ENCODE results near the gene MPP3.
"Not testable (repeated sequence)": the region's sequence is repeated elsewhere in the genome, so short reads cannot be mapped to it uniquely, and the experiment has no call there.

MPP3 gene

DNA sequence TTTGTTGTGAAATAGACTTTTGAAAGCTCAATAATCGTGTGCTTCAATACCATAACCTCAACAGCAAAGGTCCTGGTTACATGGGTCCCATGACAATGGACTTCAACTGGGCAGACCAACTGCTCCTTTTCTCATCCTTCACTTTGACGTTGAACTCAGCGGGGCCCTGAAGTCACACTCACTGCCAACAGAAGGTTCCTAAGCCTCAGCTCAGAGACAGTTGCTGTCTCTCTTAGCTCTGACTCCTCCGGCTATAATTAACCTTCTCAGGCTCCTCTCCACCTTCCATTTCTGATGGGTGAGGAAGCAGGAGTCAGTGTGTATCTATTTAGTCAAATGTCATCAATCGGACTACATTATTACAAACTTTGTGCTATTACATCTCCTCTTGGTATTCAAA, 23.8 kb downstream of the MPP3 start:
- DNase-seq: no peak

DNA sequence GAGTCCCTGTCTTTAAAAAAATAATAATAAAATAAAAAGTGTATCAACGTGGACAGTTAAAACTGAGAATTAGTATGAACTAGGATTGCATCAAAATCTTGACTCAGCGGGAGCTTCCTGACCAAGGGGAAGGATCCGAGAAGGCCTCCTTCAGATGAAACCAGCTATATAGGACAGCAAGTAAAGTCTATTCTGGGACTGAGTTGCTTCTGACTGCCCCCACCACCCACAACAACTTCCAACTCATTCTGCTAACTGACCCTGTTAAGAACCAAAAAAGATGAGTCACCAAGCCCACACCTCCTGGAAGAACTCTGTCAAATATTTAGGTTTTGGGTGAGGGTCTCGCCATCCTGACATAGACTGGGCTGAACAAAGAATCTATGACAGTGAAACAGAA, 24.9 kb downstream of the MPP3 start:
- DNase-seq: no peak

DNA sequence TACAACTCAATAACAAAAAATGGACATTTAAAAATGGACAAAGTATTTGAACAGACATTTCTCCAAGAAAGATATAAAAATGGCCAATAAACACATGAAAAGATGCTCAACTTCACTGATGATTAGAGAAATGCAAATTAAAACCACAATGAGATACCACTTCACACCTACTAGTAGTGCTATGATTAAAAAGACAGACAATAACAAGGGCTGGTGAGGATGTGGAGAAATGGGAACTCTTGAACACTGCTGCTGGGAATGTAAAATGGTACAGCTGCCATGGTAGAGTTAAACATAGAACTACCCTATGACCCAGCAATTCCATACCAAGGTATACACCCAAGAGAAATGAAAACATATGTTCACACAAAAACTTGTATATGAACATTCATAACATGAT, 27.8 kb downstream of the MPP3 start:
- DNase-seq: no peak

DNA sequence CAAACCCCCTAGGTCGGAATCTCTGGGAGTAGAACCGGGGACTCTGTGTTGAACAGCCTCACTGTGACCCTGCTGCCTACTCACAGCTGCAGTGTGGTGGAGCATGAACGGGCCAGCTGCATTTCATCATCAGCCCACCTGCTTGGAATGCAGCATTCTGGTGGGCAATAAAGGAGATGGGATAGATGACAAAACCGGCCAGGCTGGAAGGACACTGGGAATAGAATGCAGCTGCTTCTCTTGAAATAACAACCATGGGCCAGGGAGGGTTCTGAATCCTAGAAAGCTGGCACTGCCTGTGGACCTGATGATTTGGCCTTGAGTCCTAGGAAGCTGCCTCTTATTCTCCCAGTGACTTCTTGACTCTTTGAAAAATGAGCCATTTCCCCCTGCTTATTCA, 29.2 kb downstream of the MPP3 start:
- DNase-seq: peak; percentile 15

DNA sequence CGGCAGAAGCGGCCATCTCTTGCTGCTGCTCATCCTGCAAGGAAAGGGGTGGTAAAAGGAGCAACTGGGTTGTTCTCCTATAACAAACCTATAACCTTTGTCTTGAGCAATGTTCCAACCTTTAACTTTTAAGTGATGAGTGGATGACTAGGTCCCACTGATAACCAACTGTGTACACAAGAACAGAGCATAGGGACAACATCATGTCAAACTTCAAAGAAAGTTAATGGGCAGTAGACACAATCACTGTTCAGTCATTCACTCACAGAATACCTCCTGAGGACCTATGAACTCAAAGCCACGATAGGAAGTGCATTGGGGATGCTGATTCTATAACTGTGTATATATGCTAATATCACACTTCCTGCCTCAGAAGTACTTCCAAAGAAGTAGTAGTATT, 31.1 kb downstream of the MPP3 start:
- no peak for DNase-seq

DNA sequence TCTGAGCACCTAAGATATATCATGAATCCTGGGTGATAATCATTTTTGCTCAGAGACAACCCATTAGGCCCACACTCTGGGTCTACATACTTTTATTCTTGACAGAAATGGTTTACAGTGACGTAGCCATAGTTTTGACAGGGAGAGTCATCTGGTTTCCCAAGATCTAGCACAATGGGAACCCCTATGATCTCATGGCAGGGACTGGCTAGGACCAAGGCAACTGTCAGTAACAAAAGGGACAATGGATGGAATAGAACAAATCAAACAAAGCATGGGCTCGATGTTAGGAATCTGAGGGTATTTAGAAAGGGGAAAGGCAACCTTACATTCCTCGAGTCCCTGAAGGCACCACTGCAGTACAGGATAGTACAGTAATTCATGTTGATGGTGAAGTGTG, 32.2 kb downstream of the MPP3 start:
- DNase-seq: no peak

DNA sequence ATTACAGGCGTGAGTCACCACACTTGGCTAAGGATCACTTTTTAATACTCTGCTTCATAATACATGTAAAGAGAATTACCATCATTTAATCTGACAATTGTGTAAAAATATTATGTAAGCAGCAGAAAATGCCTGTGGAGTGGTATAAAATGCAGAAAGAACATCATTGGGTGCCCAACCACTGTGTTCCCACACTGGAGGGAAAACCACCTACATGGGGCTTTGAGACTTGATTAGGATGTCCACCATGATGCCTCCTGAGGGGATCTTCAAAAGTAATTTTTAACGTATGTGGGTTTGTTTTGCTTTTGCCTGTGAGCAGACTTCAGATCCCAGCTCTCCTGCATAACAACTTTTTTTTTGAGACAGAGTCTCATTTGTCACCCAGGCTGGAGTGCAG, 33.9 kb downstream of the MPP3 start:
- DNase-seq: no peak

DNA sequence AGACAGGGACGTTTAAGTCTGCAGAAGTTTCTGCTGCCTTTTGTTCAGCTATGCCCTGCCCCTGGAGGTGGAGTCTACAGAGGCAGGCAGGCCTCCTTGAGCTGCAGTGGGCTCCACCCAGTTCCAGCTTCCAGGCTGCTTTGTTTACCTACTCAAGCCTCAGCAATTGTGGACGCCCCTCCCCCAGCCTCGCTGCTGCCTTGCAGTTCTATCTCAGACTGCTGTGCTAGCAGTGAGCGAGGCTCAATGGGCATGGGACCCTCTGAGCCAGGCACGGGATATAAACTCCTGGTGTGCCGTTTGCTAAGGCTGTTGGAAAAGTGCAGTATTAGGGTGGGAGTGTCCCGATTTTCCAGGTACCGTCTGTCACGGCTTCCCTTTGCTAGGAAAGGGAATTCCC, 34.9 kb downstream of the MPP3 start:
- DNase-seq: not testable (repeated sequence)

DNA sequence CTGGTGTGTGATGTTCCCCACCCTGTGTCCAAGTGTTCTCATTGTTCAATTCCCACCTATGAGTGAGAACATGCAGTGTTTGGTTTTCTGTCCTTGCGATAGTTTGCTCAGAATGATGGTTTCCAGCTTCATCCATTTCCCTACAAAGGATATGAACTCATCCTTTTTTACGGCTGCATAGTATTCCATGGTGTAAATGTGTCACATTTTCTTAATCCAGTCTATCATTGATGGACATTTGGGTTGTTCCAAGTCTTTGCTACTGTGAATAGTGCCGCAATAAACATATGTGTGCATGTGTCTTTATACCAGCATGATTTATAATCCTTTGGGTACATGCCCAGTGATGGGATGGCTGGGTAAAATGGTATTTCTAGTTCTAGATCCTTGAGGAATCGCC, 40.3 kb downstream of the MPP3 start:
- not testable (repeated sequence) for DNase-seq

DNA sequence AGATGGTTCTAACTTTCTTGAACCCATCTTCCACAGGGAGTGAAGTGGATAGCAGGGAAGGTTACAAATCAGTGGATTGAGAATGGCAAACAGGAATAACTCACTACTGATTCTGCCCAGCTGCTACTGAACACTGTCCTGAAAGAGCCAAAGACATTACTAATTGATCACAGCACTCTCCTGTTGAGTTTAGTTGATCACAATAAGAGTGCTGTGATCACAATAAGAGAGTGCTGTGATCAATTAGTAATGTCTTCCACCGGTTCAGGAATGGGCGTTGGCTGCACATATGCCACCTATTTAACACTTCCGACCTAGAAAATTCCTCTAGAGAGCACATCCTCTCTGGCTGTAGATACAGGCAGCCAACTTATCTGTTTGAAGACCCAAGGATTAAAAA, 41.4 kb downstream of the MPP3 start:
- no peak for DNase-seq

DNA sequence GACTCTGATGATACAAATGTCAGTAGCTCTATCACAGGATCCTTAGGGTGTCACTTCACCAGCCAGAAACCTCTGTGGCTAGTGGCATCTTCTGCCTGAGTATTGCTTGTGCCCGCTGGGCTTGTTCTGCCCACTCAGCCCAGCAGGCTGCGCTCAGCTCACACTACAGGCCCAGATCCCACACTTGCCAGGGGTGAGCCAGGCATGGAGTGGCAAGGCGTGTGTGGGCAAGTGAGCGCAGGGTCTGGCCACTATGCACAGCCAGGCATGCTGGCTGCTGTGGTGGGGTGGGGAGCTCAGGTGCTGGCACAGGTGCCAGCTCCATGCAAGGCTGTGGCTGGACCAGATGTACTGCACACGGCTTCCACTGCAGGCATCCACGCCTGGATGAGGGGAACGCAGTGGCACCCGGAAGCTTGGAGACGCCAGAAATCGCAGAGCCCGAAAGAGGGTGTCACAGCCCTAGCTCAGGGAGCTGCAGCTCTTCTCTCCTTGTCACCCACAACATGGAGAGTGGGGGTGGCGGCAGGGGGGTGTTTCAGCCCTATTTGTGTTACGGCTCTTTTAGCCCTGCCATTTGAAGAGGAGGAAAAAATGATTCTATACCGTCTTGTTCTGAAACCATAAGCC, 42.5 kb downstream of the MPP3 start:
- no peak for DNase-seq

DNA sequence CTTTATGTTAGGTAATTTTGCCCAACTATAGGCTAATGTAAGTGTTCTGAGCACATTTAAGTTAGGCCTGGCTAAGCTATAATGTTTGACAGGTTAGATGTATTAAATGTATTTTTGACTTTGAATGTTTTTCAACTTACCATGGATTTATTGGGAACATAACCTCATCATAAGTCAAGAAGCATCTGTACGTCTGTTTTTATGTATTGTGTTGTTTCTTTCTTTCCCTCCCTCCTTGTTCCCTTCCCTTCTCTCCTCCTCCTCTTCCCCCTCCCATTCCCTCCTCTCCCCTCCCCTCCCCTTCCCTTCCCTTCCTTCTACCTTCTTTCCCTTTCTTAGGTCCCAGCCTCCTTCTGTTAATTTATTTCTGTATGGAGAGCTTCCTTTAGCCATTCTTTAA, 43.5 kb downstream of the MPP3 start:
- no peak for DNase-seq

DNA sequence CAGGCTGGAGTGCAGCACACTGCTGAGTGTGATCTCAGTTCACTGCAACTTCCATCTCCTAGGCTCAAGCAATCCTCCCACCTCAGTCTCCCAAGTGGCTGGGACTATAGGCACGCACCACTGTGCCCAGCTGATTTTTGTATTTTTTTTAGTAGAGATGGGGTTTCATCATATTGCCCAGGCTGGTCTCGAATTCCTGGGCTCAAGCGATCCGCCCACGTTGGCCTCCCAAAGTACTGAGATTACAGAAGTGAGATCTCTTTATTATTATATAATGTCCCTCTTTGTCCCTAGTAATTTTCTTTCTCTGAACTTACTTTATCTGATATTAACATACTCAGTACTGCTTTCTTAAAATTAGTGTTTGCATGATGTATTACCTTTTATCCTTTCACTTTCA, 44.4 kb downstream of the MPP3 start:
- DNase-seq: no peak

DNA sequence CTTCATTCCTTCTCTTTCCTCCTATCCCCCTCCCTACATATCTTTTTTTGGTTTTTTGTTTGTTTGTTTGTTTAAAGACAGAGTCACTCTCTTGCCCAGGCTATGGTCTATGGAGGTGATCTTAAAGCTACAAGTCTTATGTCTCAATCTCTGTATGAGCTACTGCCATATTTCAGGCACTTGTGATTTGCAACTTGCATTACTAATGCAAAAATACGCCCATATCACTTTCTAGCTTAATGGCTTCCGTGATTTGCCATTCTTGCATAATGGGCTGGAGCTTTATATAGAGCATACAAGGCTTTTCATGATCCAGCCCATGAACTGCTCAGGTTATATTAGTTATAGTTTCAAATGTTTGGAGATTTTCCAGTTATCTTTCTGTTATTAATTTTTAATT, 45.2 kb downstream of the MPP3 start:
- DNase-seq: no peak

DNA sequence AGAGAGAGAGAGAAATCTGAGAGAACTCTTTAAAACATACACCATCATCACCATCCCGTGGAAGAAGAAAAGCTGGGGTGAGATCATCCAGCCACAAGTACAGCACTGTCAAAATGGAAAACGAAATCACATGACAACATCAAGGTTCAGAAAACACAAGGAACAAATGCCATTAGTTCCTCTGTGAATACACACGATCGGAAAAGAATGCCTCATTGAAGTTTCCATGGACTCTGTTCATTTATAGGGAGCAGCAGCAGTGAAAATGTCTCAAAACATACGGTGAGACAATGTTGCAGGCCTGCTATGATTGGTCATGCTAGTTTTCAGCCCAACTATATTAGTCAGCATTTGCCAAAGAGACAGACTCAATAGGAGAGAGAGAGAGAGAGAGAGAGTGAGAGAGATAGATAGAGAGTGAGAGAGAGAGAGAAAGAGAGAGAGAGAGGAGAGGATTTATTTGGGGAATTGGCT, 48.3 kb downstream of the MPP3 start:
- DNase-seq: no peak

DNA sequence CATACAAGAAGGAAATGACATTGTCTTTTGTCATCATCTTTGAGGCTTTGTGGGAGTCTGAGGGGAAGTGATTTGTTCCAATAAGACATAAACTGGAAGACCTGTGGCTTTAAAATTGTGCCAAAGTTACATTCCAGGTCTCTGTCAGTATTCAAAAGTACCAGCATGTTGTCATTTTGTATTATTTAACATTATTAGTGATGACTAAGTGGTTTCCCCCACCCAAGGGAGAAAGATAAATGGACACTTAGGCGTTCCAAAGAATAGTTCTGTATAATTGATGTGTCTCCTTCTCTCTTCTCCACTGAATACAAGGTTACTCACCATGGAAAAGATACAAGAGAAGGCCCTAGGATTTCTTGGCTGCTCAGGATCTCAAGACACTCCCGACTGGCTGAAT, 48.9 kb downstream of the MPP3 start:
- no peak for DNase-seq

DNA sequence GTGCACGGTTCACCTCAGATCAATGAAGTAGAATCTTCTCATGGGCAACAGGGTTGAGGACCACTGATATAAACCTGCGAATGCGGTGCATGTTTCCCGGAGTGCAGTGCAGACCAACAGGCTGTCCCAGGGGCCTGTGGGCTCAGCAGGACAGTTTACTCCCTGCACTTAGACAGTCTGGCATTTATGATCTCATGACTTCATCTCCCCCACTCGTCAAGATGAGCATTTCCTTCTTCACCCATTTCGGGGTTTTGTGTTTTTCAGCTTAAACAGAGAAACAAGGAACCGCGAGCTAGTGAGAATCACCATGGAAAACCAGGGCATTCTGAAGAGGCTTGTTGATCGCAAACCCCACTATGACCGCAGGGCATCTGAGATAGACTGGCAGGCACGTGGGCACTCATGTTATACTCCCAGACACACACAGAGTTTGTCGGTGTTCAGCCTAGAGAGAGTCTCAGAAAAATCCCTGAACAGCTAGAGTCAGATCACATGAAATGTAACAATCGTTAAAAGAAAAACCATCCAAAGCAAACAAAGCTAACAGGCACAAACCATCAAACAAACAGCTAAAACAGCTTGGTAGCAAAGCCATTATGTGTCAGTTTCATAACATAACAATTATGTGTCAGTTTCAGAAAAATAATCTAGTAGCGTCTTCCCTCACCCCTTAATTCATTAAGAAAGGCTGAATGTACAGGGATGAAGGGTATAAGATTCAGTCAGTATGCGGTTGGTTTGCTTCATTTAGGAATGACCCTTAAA, 49.8 kb downstream of the MPP3 start:
- DNase-seq: no peak

DNA sequence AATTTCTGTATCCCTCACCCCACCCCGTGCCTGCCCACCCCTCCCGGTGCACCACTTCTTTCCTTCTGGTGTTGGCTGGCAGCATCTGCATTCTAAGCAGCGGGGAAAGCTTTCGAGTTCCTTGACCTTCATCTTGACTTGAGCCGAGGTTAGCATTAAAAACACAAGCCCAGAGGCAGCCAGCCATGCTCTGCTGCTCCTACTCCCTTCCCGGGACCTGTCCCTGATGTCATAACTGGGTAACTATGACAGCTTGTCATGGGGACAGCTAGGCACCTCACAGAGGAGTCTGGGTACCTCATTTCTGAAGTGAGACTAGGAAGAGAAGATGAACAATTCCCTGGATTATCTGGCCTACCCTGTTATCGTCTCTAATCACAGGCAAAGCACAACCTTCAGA, 52.8 kb downstream of the MPP3 start, which contains the start of gene CFAP97D1:
Gene CFAP97D1, plus strand, starts transcription at position 301 of the 400 bp plus-strand sequence. Its CDS starts 28 bp downstream, at position 329.
- DNase-seq: no peak

DNA sequence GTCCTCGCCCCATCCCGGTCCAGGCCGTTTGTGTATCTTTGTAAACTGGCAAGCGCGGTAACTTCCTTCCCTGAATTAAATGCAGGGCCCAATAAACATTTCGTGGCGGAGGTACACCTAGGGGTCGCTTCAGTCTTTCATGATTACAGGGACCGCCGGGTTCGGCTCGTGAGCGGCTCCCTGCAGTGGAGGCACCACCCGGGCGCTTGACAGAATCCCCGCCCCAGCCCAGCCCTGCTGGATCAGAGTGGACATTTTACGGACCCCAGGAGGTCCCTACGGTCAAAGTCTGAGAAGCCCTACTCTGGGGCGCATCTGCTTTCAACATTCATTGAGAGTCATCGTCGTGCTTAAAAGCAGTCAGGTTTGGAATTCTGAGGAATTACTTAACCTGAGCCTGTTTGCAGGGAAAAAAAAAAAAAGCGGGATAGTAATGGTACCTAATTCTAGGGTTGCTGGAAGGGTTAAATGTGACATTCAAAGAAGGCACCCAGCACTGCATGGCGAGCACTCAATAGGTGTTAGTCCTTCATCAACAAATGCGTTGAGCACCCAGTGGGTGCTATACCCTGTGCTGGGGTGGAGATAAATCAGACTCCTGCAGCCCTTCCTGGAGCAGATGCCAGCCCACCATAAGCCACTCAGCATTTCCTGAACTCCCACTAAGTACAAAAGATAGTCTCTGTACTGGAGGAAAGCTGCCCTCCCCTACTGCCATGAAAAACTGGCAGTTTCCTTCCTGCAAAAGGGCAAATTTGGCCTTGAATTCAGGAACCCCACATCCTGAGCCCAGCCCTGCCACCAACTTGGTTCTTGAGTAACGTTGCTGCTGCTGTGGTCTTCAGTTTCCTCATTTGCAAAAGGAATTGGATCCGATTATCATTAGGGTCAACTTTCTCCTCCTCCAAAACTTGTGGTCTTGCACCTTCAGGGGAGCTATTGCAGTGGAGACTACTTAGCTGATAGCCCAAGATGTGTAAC, 53.5 kb downstream of the MPP3 start:
- peak; percentile 81 for DNase-seq

DNA sequence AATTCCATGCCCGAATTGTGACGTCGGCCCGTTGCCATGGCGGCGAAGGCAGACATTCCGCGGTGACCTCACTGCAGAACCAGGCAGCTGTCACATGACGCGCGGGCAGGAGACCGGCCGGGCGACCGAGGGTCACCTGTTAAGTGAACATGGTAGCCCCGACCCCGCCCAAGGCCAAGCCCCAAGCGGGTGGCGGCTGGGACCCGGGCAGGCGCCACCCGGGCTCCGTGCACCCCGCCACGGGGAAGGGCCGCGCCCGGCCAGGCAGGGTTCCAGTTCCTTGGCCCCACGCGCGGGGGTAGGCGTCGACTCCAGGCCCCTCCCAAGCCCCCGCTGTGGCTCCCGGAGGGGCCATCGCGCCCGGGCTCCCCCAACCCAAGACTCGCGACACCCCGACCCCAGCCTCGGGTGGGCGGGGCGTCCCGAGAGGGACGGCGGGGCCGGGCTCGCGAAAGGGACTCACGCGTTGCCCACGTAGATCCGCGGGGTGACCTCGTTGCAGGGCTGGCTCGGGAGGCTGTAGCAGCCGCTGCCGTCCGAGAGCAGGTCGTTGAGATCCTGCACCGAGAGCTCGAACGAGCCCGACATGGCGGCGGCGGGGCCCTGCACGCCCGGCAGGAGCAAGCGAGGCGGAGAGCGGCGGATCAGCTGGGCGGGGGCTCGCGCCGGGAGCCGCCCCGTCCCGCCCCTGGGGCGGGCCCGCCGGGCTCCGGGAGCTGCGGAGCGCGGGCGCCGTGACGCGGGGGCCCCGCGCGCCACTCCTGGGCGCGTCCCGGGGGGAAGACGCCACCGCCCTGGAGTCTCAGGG, 54.4 kb downstream of the MPP3 start, which contains the start of gene DUSP3:
Gene DUSP3, minus strand, starts transcription at position 641 of the 808 bp plus-strand sequence. Its CDS starts 53 bp downstream, at position 588.
- DNase-seq: peak; percentile 89

DNA sequence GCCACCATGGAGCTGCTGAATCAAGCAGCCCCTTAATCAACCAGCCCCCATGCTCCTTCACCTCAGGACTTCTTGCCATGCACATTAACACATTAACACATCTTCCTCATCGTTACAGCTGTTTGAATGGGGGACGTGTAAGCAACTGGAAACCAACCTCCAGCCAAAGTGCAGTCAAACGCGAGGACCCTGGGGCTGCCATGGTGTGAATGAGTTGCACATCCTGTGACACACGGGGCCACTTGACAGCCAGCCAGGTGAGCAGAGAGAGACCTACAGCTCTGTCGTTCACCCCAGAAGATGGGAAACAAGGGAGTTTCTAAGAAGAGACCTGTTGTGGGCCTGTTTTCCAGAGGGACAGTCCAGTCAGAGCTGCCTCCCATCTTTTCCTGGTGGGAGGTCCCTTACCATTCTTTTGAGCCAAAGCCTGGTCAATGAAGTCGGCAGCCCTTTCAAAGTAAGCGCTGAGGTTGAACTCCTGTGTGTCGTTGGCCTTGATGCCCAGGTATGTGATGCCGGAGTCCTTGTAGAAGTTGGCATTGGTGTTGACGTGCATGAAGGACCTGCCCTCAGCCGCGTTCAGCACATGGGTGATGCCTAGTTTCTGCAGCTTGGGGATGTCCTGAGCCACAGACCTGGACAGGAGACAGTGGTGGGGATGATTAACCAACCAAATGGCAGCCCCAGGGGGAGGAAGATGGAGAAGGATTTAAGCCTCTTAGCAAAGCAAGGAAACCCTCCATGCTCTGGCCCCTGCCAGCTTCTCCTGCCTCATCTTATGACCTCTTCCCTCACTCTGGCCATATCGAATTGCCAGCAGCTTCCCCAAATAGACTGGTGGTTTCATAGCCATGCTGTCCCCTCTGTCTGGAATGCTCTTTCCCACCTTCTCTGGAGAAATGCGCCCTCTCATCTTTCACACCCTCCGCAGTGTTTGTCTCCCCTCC, 58.4 kb downstream of the MPP3 start:
- DNase-seq: no peak
